Measurements from ENCODE around the gene LARGE1.
A peak's percentile ranks its signal among the peaks of the same experiment; 100 is the strongest.

The LARGE1 gene

DNA sequence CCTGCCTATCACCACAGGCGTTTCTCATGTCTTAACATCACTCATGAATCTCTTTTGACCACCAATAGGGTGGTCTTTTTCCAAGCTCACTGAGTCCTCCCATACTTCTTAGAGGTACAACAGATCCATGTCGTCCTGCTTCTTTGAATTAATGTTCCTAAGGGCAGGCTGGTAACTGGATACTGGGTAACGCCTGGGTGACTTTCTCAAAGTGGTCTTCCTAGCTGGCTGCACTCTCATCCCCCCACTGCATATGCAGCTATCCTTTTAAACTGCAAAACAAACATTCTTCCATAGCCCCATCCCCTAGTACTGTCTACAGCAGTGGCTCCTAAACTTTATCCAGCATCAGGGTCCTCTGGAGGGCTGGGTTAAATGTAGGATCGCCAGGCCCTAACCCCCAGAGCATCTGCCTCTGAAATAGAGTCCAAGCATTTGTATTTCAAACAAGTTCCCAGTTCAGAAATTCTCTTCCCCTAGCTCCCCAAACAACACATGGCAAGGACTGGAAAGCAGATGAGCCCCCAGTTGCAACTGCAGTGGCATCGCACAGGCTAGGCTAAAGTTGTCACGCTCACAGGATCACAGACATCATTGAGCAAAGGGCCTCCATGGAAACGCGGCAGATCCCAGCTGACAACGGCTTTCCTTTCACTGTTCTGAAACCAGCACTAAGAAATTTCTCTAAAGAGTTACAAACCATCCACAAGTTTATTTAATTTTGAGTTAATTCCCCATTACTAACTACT lies 204.9 kb downstream of the LARGE1 start:
- no peak for DNase-seq (ENCODE audit: low read depth)
- TF ChIP-seq, protein P1, sequence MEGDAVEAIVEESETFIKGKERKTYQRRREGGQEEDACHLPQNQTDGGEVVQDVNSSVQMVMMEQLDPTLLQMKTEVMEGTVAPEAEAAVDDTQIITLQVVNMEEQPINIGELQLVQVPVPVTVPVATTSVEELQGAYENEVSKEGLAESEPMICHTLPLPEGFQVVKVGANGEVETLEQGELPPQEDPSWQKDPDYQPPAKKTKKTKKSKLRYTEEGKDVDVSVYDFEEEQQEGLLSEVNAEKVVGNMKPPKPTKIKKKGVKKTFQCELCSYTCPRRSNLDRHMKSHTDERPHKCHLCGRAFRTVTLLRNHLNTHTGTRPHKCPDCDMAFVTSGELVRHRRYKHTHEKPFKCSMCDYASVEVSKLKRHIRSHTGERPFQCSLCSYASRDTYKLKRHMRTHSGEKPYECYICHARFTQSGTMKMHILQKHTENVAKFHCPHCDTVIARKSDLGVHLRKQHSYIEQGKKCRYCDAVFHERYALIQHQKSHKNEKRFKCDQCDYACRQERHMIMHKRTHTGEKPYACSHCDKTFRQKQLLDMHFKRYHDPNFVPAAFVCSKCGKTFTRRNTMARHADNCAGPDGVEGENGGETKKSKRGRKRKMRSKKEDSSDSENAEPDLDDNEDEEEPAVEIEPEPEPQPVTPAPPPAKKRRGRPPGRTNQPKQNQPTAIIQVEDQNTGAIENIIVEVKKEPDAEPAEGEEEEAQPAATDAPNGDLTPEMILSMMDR (conservative IDR thresholded peaks at IDR 0.05; ENCODE audit: low read length), result no peak
- no peak overlapping the region for H3K4me3 ChIP-seq (ENCODE audit: low read length)

DNA sequence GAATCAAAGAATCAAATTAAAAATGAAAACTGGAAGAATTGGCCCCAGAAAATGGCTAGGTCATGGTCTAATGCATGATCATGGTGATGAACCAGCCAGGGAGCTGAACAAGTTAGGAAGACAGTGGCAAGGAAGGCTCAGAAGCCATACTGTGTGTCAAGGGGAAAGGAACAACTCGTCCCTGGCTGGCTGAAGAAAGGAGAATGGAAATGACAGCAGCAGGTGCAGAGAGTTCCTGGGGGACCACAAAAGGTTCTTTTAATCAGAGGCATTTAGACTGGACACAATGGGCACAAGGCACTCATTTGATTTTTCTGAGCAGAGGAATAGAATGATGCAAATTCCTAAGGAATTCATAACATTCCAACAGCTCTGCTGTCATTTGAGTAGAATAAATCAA lies 209.9 kb downstream of the LARGE1 start:
- DNase-seq (ENCODE audit: low read depth), result peak; percentile 4

DNA sequence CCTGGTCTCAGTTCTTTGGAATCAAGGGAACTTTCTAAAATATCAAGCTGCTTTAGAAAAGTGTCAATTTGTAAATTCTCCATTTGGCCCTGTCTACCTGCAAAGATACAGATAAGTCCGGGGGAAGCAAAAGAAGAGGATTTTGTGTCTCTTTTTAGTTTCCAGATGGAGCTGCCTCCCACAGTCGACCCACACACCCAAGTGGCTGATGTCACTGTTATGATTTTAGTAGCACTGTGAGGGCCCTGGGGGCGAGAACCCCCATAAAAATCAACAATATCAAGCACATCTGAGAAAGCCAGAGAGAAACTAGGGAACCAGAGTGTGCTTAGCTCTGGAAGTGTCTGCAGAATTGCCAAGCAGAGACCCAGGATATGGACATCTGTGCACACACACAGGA lies 212.7 kb downstream of the LARGE1 start:
- TF ChIP-seq, protein P1 (conservative IDR thresholded peaks at IDR 0.05; ENCODE audit: low read length), result no peak
- DNase-seq (ENCODE audit: low read depth), result no peak
- no peak overlapping the region for H3K4me3 ChIP-seq (ENCODE audit: low read length)

More for the DNA sequence above, 209.9 kb downstream of the LARGE1 start:
- H3K4me3 ChIP-seq (ENCODE audit: low read length), result no peak overlapping the region
- TF ChIP-seq, protein P1 (conservative IDR thresholded peaks at IDR 0.05; ENCODE audit: low read length), result no peak

DNA sequence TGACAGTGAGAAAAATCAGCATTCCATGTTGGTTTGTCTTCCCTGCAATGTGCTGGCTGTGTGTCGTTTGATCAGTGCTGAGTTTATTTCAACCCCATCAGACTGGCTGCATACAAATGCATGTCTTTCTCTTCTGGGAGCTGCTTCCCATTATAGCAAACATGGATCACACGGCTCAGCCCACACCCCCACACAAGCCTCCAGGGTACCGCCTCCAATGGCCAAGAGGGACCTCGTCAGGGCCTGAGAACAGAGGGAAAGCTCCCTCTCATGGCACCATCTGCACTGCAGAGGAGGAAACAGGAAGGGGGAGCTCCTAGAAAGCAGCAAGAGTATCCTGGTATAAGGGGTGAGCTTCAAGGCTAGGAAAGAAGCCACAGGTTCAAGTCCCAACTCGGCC lies 214.2 kb downstream of the LARGE1 start:
- TF ChIP-seq, protein P1 (conservative IDR thresholded peaks at IDR 0.05; ENCODE audit: low read length), result no peak
- DNase-seq (ENCODE audit: low read depth), result no peak

DNA sequence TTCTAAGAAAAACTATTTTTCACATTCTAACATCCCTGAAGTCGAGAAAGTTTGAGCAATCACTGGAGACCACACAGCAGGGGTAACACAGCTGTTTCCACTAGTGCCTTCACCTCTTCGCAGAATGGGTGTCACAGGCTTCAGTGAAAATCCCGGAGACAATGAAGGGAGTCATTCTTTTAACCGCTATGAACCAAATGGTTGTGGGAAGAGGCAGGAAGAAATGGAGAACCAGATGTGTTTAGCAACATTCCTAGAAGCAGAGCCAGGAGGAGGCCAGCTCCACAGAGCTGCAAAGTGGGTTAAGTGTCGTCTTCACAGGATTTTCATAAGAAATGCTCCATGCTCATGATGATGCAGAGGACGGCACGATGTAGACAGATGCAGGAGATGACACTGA lies 221.1 kb downstream of the LARGE1 start:
- TF ChIP-seq, protein P1 (conservative IDR thresholded peaks at IDR 0.05; ENCODE audit: low read length), result no peak
- peak; percentile 82 for DNase-seq (ENCODE audit: low read depth)
- H3K4me3 ChIP-seq (ENCODE audit: low read length), result no peak overlapping the region

More for the DNA sequence above, 214.2 kb downstream of the LARGE1 start:
- no peak overlapping the region for H3K4me3 ChIP-seq (ENCODE audit: low read length)

DNA sequence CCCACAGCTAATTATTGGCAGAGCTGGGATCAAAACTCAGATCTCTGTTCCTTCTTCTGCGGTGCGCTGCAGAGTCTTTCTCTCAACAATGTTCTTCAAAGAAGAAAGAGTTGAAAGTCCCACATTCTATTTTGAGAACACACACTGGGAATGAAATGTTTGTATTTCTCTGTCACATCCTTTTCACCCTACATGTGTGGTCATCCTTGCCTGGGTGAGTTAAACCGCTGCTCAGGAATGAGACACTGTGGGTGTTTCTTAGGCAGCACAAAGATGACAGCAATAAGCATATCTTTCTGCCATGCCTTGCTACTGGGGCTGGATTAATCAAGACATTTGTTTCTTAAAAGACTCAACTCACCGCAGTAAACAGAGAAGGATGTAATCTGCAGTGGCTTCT lies 222.6 kb downstream of the LARGE1 start:
- TF ChIP-seq, protein P1 (conservative IDR thresholded peaks at IDR 0.05; ENCODE audit: low read length), result no peak
- no peak overlapping the region for H3K4me3 ChIP-seq (ENCODE audit: low read length)
- DNase-seq (ENCODE audit: low read depth), result peak; percentile 24

DNA sequence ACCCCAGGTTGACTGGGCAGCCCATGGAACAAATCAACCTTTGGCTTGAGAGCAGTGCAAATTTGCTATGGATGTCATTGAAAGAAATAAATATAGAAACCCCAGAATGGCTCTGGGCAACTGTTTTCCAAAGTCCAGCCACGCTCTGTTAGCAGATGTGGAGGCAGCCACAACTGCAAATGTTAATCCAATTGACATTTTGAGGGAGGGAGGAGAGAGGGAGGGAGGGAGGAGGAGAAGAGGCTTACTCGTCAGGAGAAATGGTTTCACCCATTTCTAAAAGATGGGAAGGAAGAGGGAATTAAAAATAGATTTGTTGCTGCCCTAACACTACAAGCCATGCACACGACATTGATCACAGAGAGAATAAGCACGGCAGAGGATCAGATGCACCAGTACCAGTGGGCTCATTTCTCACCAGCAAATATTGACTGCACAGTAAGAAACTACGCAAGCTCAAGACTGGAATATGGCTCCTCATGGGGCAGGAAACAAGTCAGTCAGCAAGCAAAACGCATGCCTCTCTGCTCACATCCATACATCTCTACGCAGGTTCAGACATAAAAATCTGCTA lies 229.1 kb downstream of the LARGE1 start:
- no peak overlapping the region for H3K4me3 ChIP-seq (ENCODE audit: low read length)
- DNase-seq (ENCODE audit: low read depth), result no peak
- TF ChIP-seq, protein P1 (conservative IDR thresholded peaks at IDR 0.05; ENCODE audit: low read length), result no peak
